Stimulated activated CD8-positive, alpha-beta memory T cell treated with anti-CD3 and anti-CD28 coated beads, Interleukin-7, amount 100 ng/mL, for 24 hours (primary cell): ENCODE measurements around the gene TFIP11.

ENCODE experiments used
- DNase-seq: peaks from one replicate; pipeline ENCODE4 v3.0.0-alpha.2; 2020; ENCODE audit warnings: low read depth

Gene TFIP11

DNA sequence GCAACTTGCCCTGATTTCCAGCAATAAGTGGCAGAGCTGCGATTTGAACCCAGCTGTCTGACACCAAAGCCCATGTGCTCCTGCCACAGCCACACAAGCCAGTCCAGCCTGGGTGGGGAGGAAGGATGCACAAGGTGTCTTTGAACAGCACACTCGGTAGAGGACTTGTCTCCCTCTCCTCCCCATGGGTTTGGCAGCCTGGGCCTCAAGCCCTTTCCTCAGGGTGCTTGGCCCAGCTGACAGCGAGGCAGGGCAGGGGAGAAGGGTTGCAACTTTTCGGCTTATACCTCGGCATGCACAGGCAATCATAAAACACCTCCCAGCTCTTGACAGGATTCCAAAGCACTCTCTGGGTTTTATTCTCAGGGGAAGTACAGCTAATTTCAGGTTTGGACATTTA, 63.9 kb downstream of the TFIP11 start:
- DNase-seq: no peak

DNA sequence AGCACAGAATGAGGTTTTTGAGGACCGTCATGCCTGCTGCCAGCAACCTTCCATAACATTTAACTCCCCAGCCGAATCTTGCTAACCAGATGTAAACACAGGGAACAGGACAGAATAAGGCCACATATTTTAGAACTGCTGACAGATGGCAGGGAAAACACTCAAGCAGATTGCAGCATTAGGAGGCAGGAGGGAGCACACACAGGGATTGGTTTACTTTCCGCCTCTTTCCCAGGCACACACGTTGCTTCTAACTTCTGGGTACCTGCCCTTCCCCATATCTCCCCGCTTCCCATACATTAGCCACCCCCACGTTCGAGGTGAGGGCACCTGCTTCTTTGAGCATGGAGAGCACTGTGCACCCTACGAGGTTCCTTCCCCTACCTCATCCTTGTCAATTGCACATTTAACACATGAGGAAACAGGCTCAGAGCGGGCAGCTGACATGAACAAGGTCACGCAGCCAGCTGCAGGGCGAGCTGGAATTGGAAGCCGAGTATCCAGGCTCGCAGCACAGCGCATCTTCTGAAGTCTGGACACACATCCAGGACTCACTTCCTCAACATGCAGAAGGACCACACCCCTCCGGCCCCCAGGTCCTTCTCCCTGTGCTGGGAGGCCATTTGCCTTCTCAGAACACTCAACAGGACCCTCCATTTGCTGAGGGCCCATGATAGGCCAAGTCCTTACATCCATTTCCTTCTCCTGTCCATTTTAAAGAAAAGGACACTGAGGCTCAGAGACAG, 64.5 kb downstream of the TFIP11 start:
- DNase-seq: no peak

DNA sequence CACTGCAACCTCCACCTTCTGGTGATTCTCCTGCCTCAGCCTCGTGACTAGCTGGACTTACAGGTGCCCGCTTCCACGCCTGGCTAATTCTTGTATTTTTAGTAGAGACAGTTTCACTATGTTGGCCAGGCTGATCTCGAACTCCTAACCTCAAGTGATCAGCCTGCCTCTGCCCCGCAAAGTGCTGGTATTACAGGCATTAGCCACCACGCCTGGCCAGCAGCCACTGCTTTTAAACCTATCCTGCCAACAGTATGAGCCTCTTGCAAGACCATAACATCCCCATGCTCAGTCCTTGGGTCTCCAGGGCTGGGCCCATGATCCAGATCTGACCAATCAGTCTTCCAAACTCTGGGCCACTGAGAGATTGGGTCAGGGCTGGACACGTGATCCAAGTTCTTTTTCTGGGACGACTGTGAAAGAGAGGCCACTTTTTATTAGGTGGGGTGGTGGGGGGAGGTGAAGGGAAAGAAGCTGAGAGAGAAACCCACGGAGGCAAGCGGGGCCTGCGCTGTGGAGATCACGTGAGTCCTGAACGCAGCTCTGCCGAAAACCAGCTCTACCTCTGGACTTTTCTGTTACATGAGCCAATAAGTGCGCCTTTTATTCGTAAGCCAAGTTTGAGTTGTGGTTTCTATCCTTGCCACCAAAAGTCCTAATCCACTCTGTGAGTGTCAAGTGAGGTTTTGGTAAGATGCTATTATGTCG, 65.3 kb downstream of the TFIP11 start:
- no peak for DNase-seq

DNA sequence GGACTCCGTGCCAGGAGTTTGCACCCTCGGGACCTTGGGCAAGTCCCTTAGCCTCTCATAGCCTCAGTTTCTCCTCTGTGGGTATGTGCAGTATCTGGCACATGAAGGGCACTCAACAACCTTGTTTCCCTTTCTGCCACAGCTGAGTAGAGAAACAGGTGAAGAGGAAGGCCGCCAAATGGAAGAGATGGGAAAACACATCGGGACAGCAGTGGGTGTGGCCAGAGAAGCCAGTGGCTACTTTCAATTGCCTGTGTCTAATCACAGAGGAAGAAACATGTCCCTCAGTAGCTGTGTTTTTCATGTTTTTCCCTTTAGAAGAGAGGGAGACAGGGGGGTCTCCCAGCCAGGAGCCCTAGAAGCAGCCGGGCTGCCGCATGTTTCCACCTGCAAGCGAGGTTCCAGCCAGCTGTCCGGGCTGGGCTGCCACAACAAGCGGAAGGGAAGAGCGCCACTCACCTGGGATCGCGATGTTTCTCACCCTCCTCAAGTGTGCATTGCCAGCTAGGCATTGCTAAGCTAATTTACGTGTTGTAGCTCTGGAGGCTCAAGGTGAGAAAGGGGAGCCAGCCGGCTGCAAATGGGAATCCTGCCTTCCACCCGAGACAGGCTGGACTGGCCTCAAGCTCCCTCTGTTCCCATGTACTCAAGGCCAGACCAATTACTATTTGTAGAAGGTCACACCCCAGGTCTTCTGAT, 66.5 kb downstream of the TFIP11 start:
- no peak for DNase-seq

DNA sequence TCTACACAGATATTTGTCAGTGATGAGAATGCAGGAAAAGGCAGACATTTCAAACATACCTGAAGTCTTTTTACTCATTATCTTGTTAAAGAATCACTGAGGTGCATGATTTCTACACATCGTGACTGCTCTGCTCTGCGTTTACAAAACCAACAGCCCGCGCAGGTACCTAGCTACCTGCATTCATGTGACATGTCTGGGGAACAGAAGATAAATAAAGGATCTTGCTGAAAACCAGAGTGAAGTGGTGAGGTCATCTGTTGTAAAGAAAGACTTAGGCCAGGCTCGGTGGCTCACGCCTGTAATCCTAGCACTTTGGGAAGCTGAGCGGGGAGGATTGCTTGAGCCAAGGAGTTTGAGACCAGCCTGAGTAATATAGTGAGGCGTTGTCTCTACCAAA, 67.5 kb downstream of the TFIP11 start:
- no peak for DNase-seq

DNA sequence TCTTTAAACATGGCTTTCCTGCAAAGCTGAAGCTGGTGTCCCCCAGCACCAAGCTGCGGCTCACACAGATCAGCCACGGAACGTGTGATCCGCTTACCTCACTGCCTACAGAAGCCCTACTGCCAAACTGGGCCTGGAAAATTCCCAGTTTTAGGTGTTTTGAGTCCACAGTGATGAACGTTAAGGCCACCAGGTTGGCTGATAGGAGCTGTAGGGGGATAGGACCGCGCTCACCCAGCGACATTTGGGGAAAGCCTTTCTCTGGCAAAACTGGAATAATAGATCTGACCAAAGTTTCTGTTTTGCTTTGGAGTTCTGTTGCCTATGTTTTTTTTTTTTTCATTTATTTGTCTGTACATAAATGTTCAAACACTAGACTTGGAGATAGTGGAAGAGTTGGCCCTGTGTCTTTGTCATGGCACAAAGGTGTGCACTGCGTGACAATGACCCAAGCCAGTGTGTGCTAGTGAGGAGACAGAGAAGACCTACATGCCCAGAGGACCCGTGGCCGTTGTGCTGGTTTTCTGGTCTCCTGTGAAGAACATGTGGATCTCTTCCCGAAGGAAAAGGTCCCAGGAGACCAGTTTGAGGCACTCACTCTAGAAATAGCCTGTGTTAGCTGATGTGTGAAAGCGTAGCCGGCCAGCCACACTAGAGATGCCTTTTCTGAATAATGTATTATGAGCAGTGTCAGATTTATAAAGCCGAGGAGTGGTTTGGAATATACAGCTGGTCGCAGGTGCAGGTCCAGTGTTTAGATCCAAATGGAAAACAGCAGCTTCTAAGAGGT, 68.2 kb downstream of the TFIP11 start:
- no peak for DNase-seq

DNA sequence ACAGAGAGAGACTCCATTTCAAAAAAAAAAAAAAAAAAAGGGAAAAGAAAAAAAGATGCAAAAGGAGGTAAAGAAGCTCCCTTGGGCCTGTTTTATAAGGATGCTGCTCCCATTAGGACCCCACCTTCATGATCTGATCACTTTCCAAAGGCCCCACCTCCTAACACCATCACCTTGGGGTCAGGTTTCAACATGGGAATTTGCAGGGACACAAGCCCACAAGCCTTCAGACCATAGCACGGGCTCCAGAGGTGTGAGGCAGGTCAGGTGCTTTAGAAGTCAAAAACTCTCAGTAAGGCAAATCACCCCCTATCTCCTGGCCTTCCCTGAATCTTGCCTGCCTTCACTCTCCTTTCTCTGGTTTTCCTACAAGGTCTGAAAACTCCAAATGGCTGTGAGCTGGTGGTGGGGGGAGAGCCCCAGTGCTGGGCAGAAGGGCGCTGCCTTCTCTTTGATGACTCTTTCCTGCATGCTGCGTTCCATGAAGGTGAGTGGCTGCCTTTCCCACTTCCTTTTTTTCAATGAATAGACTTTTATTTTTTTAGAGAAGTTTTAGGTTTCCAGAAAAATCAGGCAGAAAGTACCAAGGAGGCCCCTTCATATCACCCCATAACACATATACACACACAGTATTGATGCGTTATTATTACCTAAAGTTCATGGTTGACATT, 70.1 kb downstream of the TFIP11 start:
- no peak for DNase-seq
